ENCODE data around the gene NAAA. TPM values are rescaled to one million over a fixed set of nuclear protein-coding genes. Genes with fewer than 3 reads are reported as not detected.

NAAA gene
- polyA plus RNA-seq, 3 donors: 170 to 308 (median 231) TPM

GRCh38 chr4:75891611-75892010, 49.2 kb downstream of the NAAA start:
- Histone ChIP-seq H3K36me3 (replicated peaks in 1 of 2; ENCODE audit: control insufficient read depth in 1 of 2, insufficient read depth in 2 of 2, low read length in 2 of 2) (no peaks in the 10 kb centered on the region), H4K20me1 (ENCODE audit: insufficient read depth, low read length) (no peaks in the 10 kb centered on the region), H3K4me1 (ENCODE audit: control insufficient read depth in 1 of 2, insufficient read depth in 2 of 2, low read length in 2 of 2) (no peaks in the 10 kb centered on the region), H2AFZ (ENCODE audit: insufficient read depth, low read depth, low read length, poor library complexity, severe bottlenecking) (no peak overlapping the region), H3K9ac (ENCODE audit: insufficient read depth, low read length, poor library complexity, severe bottlenecking) (no peak overlapping the region), H3K27ac (ENCODE audit: low read depth in 1 of 2, low read length in 2 of 2) (no peak overlapping the region), H3K4me2 (replicated peaks; ENCODE audit: extremely low read depth, low read length, poor library complexity, severe bottlenecking) (no peak overlapping the region), H3K9me3 (replicated peaks in 1 of 2; ENCODE audit: control insufficient read depth in 1 of 2, insufficient read depth in 1 of 2, low read length in 2 of 2) (no peaks in the 10 kb centered on the region), H3K79me2 (ENCODE audit: insufficient read depth, low read length) (no peaks in the 10 kb centered on the region), H3K4me3 (replicated peaks in 1 of 3; ENCODE audit: low read depth in 2 of 3, low read length in 3 of 3) (no peak overlapping the region), H3K27me3 (ENCODE audit: control insufficient read depth in 2 of 2, insufficient read depth in 2 of 2, low read length in 2 of 2) (peaks cover 0 to under 1% of the 10 kb centered on the region in 2 donors)
- no peaks in the 10 kb centered on the region for H3K36me3 Mint-ChIP-seq
- no peak overlapping the region for H3K4me3 Mint-ChIP-seq
- DNase-seq: no peak
- H3K27ac Mint-ChIP-seq: no peak overlapping the region
- TF ChIP-seq, protein P1, sequence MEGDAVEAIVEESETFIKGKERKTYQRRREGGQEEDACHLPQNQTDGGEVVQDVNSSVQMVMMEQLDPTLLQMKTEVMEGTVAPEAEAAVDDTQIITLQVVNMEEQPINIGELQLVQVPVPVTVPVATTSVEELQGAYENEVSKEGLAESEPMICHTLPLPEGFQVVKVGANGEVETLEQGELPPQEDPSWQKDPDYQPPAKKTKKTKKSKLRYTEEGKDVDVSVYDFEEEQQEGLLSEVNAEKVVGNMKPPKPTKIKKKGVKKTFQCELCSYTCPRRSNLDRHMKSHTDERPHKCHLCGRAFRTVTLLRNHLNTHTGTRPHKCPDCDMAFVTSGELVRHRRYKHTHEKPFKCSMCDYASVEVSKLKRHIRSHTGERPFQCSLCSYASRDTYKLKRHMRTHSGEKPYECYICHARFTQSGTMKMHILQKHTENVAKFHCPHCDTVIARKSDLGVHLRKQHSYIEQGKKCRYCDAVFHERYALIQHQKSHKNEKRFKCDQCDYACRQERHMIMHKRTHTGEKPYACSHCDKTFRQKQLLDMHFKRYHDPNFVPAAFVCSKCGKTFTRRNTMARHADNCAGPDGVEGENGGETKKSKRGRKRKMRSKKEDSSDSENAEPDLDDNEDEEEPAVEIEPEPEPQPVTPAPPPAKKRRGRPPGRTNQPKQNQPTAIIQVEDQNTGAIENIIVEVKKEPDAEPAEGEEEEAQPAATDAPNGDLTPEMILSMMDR (IDR thresholded peaks at IDR 0.05): no peak
- H3K4me1 Mint-ChIP-seq: peaks cover 3% of the 10 kb centered on the region
- H3K27me3 Mint-ChIP-seq (ENCODE audit: low read depth in 3 of 3): peaks cover 8 to 13% (median 11%) of the 10 kb centered on the region in 3 donors
- WGBS (ENCODE audit: insufficient coverage): 96% methylated on average over 13 of the region's 14 CpGs
- intact Hi-C loops (cut with micrococcal nuclease): no loop called here
- no peaks in the 10 kb centered on the region for H3K9me3 Mint-ChIP-seq

- Histone ChIP-seq H3K79me2 (ENCODE audit: insufficient read depth, low read length) (no peaks in the 10 kb centered on the region), H3K9me3 (replicated peaks in 1 of 2; ENCODE audit: control insufficient read depth in 1 of 2, insufficient read depth in 1 of 2, low read length in 2 of 2) (no peaks in the 10 kb centered on the region), H3K4me1 (ENCODE audit: control insufficient read depth in 1 of 2, insufficient read depth in 2 of 2, low read length in 2 of 2) (no peaks in the 10 kb centered on the region), H4K20me1 (ENCODE audit: insufficient read depth, low read length) (no peaks in the 10 kb centered on the region), H2AFZ (ENCODE audit: insufficient read depth, low read depth, low read length, poor library complexity, severe bottlenecking) (no peak overlapping the region), H3K9ac (ENCODE audit: insufficient read depth, low read length, poor library complexity, severe bottlenecking) (no peak overlapping the region), H3K27ac (ENCODE audit: low read depth in 1 of 2, low read length in 2 of 2) (no peak overlapping the region), H3K4me2 (replicated peaks; ENCODE audit: extremely low read depth, low read length, poor library complexity, severe bottlenecking) (no peak overlapping the region), H3K36me3 (replicated peaks in 1 of 2; ENCODE audit: control insufficient read depth in 1 of 2, insufficient read depth in 2 of 2, low read length in 2 of 2) (no peaks in the 10 kb centered on the region), H3K27me3 (ENCODE audit: control insufficient read depth in 2 of 2, insufficient read depth in 2 of 2, low read length in 2 of 2) (peaks cover 0 to 9% of the 10 kb centered on the region in 2 donors), H3K4me3 (replicated peaks in 1 of 3; ENCODE audit: low read depth in 2 of 3, low read length in 3 of 3) (no peak overlapping the region)
- no peaks in the 10 kb centered on the region for H3K9me3 Mint-ChIP-seq
- DNase-seq: no peak
- H3K27me3 Mint-ChIP-seq (ENCODE audit: low read depth in 3 of 3): peaks cover 14 to 17% (median 15%) of the 10 kb centered on the region in 3 donors
- TF ChIP-seq, protein P1 (IDR thresholded peaks at IDR 0.05): no peak
- H3K4me1 Mint-ChIP-seq: no peaks in the 10 kb centered on the region
- H3K36me3 Mint-ChIP-seq: no peaks in the 10 kb centered on the region
- intact Hi-C loops (cut with micrococcal nuclease): no loop called here
- no peak overlapping the region for H3K4me3 Mint-ChIP-seq
- WGBS (ENCODE audit: insufficient coverage): 94% methylated on average over 6 of the region's 9 CpGs
- no peak overlapping the region for H3K27ac Mint-ChIP-seq
Measured at GRCh38 chr4:75889537-75890199, 51.1 kb downstream of the NAAA start.
